Vagina (tissue), 2 donors: Measurements from ENCODE around the gene VTA1.

Experiments
- POLR2A ChIP-seq, 2 donors: fragments of 450-650 bp; IDR thresholded peaks; one replicate each; pipeline ENCODE4 v1.6.1; 2017; ENCODE audit warnings: antibody characterized with exemption in 2 of 2, mild to moderate bottlenecking in 2 of 2, moderate library complexity in 2 of 2
- TF ChIP-seq, protein P1 (sequence below), 3 experiments: fragments of 450-650 bp in 2 of 3; fragments of 200-600 bp in 1 of 3; sonication (generic) in 1 of 3; IDR thresholded peaks; one replicate each; pipeline ENCODE4 v1.5.1; 2017 to 2019; ENCODE audit warnings: antibody characterized with exemption in 3 of 3, mild to moderate bottlenecking in 2 of 3, moderate library complexity in 2 of 3

DNA sequence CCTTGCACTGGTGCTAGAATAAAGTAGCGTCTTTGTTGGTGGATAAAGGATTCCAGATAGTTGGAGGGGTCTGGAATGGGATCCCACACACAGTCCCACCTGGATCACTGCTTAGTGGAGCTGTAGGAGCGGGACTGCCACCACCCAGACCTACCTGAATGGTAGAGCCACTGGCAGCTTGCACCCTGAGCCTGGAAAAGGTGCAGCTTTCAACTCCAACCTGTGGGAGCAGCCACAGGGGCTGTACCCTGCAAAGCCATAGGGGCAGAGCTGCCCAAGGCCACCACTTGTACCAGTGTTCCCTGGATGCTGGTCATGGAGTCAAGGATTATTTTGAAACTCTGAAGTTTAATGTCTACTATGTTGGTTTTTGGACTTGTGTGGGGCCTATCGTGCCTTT, 26.9 kb downstream of the VTA1 start:
- TF ChIP-seq POLR2A (IDR thresholded peaks at IDR 0.05), result no peak
- TF ChIP-seq, protein P1, sequence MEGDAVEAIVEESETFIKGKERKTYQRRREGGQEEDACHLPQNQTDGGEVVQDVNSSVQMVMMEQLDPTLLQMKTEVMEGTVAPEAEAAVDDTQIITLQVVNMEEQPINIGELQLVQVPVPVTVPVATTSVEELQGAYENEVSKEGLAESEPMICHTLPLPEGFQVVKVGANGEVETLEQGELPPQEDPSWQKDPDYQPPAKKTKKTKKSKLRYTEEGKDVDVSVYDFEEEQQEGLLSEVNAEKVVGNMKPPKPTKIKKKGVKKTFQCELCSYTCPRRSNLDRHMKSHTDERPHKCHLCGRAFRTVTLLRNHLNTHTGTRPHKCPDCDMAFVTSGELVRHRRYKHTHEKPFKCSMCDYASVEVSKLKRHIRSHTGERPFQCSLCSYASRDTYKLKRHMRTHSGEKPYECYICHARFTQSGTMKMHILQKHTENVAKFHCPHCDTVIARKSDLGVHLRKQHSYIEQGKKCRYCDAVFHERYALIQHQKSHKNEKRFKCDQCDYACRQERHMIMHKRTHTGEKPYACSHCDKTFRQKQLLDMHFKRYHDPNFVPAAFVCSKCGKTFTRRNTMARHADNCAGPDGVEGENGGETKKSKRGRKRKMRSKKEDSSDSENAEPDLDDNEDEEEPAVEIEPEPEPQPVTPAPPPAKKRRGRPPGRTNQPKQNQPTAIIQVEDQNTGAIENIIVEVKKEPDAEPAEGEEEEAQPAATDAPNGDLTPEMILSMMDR (IDR thresholded peaks at IDR 0.05), result no peak
